GM19240 (cell line): ENCODE results near the gene RFTN2.
"Not testable (repeated sequence)": the region's sequence is repeated elsewhere in the genome, so short reads cannot be mapped to it uniquely, and the experiment has no call there.

Experiments
- DNase-seq: peaks from one replicate; pipeline ENCODE4 v3.0.0; 2011; ENCODE audit warnings: low spot score; ENCODE audit not compliant: insufficient read length

RFTN2 gene

DNA sequence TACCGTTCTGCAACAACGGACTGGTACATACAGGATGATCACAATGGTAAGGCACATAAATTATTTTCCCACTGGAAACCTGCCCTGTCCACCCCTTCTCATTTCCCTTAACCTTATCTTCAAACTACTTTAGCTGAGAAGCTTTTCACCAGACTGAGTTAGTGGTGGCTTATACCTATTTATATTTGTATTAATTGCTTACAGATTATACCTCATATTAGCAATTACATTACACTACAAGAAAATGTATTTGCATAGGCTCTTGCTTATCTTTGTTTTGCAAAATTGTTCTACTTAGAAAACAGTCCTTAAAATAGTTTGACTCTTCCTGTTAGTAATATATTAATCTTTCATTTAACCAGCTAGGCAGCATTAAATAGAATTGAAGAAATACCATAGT lies 124.1 kb downstream of the RFTN2 start:
- DNase-seq, result not testable (repeated sequence)

DNA sequence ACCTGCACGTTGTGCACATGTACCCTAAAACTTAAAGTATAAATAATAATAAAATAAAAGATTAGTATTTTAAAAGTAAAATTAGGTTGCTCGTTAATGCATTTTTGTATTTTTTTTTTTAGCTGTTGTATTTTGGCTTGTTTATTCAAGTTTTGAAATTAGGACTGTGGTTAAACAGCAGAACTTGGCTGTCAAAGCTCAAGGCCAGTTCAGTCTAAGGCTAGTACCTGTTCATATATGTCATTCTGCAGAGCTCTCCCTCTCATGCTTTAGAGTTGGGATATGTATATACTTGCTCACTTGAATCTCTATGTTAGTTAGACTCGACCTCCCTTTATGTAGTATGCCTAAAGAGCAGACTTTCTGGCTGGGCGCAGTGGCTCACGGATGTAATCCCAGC lies 126.8 kb downstream of the RFTN2 start:
- DNase-seq, result no peak

DNA sequence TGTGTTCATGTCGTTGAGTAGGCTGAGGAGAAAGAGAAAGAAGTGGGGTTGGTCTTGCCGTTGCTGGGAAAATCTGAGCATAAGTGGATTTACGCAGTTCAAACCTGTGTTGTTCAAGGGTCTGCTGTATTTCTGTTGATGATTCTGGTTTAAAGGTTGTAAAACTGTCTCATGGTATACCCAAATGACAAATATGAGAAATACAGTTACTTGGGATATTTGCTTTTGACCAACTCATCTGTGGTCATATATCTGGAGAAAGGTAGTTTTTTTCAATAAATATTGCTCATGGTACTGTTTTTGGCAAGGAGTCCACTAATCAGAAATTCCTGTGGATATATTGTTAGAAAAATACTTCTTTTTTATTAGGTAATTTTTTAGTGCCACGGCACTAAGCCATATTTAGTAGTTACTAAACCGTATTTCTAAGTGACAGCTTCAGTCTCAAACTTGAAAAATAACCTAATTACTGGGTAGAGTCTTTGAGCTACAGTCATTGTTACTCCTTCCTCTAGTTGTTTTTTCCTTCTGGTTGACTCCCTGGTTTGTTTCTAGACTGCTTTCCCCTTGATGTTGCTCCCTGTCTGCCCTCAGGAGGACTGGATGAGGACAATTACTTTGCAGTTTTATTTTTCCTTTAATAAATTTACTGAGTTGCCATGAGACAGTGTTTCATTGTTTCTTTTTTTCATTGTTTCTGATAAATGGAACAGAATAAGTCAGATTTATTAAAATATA lies 128.1 kb downstream of the RFTN2 start:
- DNase-seq, result no peak

DNA sequence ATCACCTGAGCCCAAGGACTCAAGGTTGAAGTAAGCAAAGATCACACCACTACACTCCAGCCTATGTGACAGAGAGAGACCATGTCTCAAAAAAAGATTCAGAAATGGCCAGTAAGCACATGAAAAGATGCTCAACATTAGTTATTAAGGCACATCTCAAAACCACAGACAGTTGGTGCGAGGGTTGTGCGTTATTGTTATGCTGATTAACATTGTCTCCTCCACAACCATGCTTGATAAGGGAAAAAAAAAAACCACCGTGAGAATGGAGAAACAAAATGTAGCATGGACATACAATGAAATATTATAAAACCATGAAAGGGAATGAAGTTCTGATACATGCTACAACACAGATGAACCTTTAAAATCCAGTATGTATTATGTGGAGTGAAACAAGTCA lies 132.2 kb downstream of the RFTN2 start:
- DNase-seq, result no peak

DNA sequence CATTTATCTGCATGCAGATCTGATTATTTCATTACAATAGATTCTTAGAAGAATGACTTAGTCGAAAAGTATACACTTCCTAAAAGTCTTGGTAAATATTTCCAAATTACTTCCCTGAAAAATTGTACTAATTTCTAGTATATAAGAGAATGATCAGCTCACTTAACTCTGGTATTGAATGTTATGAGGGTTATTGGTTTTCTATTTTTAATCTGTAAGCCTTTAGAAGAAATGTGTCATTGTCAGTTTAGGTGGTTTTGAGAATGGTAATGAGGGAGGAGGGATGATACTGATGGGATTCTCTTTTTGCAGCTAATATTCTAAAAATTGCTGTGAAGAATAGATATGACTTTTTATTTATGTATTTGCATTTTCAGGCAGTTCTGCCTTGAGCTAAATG lies 135.7 kb downstream of the RFTN2 start:
- DNase-seq, result no peak

DNA sequence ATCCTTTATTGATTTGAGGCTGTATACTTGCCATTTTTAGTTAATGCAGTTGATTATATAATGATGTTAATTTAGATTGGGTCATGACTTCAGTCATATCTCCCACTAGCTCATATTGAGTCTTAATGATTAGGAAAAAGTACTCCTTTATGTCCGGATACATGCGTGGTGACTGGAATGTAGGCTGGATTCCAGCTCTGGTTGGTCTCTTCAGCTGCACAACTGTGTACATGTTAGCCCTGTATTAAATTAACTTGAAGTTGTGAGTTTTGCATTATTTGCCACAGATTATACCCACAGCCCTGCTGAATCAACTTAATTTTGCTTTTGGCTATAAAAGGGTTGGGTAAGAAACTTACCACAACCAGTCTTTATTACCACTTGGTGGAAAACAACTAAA lies 137.0 kb downstream of the RFTN2 start:
- DNase-seq, result no peak
